ENCODE results near the gene PLD4.

GRCh38 chr14:104966981-104967385 lies 42.3 kb downstream of the PLD4 start:
- TF ChIP-seq E2F1 (CRISPR knock-in tag; IDR thresholded peaks at IDR 0.05), result no peak
- no peak for TF ChIP-seq CTCF (IDR thresholded peaks at IDR 0.05)
- no peak for TF ChIP-seq USF2 (CRISPR knock-in tag; IDR thresholded peaks at IDR 0.05)
- no peak for TF ChIP-seq CREB1 (CRISPR knock-in tag; IDR thresholded peaks at IDR 0.05)
- TF ChIP-seq SMAD4 (CRISPR knock-in tag; IDR thresholded peaks at IDR 0.05), result no peak
- TF ChIP-seq EMX1 (CRISPR knock-in tag; IDR thresholded peaks at IDR 0.05), result no peak
- TF ChIP-seq ATF3 (CRISPR knock-in tag; conservative IDR thresholded peaks at IDR 0.05), result no peak
- no peak for TF ChIP-seq ELF4 (CRISPR knock-in tag; IDR thresholded peaks at IDR 0.05; ENCODE audit: low read depth)
- TF ChIP-seq CREM (CRISPR knock-in tag; IDR thresholded peaks at IDR 0.05), result no peak
- no peak for TF ChIP-seq FOXP4 (CRISPR knock-in tag; IDR thresholded peaks at IDR 0.05)
- no peak for TF ChIP-seq ESRRA (CRISPR knock-in tag; IDR thresholded peaks at IDR 0.05; ENCODE audit: borderline replicate concordance)
- no peak for TF ChIP-seq MAX (CRISPR knock-in tag; IDR thresholded peaks at IDR 0.05)

Measured in WTC11 (cell line).